WTC11 (cell line): ENCODE measurements around the gene ALDH1A2.

ENCODE experiments used
- ELF4 ChIP-seq: sonication (generic); formaldehyde crosslinking; IDR thresholded peaks from 2 replicates; pipeline ENCODE4 v1.8.1; 2022; ENCODE audit warnings: low read depth, mild to moderate bottlenecking, moderate library complexity, missing genetic modification reagents
- MAX ChIP-seq: sonication (generic); formaldehyde crosslinking; IDR thresholded peaks from 2 replicates; pipeline ENCODE4 v1.8.0; 2022; ENCODE audit warnings: mild to moderate bottlenecking, missing genetic modification reagents
- STAT6 ChIP-seq: sonication (generic); formaldehyde crosslinking; conservative IDR thresholded peaks from 2 replicates; pipeline ENCODE4 v1.8.1; 2023; ENCODE audit warnings: mild to moderate bottlenecking, low read depth, missing genetic modification reagents, moderate library complexity
- ZBTB43 ChIP-seq: sonication (generic); formaldehyde crosslinking; IDR thresholded peaks from 2 replicates; pipeline ENCODE4 v1.8.1; 2023; ENCODE audit warnings: mild to moderate bottlenecking, missing genetic modification reagents
- ZNF138 ChIP-seq: sonication (generic); formaldehyde crosslinking; conservative IDR thresholded peaks from 2 replicates; pipeline ENCODE4 v1.8.1; 2022; ENCODE audit warnings: mild to moderate bottlenecking, moderate library complexity, missing genetic modification reagents
- TF ChIP-seq, protein P1 (sequence below): sonication (generic); formaldehyde crosslinking; IDR thresholded peaks from 2 replicates; pipeline ENCODE4 v1.8.0; 2022; ENCODE audit warnings: missing genetic modification reagents
- TF ChIP-seq, protein P2 (sequence below): fragments of 200-600 bp; IDR thresholded peaks from 2 replicates; pipeline ENCODE4 v1.8.0; 2022; ENCODE audit warnings: antibody characterized with exemption
- TF ChIP-seq, protein P3 (sequence below): sonication (generic); formaldehyde crosslinking; IDR thresholded peaks from 2 replicates; pipeline ENCODE4 v1.8.1; 2022; ENCODE audit warnings: mild to moderate bottlenecking, moderate library complexity, missing genetic modification reagents

DNA sequence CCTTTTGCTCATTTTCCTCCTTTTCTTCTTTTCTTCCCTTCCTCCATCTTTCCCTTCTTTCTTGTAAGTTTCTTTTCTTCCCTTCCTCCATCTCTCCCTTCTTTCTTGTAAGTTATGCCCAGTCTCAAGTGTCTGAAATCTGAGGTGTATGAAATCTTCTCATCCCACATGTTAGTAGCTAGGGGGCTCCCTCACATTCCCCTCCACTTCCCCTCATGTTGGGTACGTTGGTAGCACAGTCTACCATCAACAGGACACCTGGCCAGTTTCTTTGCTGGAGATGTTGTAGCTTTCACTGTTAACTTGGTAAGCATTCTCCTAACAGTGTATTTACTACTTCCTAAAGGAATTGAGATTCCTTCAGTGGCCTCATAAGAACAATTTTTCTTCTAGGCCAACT, 133.9 kb downstream of the ALDH1A2 start:
- TF ChIP-seq, protein P1, sequence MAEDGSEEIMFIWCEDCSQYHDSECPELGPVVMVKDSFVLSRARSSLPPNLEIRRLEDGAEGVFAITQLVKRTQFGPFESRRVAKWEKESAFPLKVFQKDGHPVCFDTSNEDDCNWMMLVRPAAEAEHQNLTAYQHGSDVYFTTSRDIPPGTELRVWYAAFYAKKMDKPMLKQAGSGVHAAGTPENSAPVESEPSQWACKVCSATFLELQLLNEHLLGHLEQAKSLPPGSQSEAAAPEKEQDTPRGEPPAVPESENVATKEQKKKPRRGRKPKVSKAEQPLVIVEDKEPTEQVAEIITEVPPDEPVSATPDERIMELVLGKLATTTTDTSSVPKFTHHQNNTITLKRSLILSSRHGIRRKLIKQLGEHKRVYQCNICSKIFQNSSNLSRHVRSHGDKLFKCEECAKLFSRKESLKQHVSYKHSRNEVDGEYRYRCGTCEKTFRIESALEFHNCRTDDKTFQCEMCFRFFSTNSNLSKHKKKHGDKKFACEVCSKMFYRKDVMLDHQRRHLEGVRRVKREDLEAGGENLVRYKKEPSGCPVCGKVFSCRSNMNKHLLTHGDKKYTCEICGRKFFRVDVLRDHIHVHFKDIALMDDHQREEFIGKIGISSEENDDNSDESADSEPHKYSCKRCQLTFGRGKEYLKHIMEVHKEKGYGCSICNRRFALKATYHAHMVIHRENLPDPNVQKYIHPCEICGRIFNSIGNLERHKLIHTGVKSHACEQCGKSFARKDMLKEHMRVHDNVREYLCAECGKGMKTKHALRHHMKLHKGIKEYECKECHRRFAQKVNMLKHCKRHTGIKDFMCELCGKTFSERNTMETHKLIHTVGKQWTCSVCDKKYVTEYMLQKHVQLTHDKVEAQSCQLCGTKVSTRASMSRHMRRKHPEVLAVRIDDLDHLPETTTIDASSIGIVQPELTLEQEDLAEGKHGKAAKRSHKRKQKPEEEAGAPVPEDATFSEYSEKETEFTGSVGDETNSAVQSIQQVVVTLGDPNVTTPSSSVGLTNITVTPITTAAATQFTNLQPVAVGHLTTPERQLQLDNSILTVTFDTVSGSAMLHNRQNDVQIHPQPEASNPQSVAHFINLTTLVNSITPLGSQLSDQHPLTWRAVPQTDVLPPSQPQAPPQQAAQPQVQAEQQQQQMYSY, result no peak
- TF ChIP-seq, protein P2, sequence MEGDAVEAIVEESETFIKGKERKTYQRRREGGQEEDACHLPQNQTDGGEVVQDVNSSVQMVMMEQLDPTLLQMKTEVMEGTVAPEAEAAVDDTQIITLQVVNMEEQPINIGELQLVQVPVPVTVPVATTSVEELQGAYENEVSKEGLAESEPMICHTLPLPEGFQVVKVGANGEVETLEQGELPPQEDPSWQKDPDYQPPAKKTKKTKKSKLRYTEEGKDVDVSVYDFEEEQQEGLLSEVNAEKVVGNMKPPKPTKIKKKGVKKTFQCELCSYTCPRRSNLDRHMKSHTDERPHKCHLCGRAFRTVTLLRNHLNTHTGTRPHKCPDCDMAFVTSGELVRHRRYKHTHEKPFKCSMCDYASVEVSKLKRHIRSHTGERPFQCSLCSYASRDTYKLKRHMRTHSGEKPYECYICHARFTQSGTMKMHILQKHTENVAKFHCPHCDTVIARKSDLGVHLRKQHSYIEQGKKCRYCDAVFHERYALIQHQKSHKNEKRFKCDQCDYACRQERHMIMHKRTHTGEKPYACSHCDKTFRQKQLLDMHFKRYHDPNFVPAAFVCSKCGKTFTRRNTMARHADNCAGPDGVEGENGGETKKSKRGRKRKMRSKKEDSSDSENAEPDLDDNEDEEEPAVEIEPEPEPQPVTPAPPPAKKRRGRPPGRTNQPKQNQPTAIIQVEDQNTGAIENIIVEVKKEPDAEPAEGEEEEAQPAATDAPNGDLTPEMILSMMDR, result no peak
- no peak for TF ChIP-seq ZBTB43 (CRISPR knock-in tag)
- TF ChIP-seq MAX (CRISPR knock-in tag), result no peak
- TF ChIP-seq ELF4 (CRISPR knock-in tag), result no peak
- no peak for TF ChIP-seq STAT6 (CRISPR knock-in tag)
- no peak for TF ChIP-seq ZNF138 (CRISPR knock-in tag)
- TF ChIP-seq, protein P3, sequence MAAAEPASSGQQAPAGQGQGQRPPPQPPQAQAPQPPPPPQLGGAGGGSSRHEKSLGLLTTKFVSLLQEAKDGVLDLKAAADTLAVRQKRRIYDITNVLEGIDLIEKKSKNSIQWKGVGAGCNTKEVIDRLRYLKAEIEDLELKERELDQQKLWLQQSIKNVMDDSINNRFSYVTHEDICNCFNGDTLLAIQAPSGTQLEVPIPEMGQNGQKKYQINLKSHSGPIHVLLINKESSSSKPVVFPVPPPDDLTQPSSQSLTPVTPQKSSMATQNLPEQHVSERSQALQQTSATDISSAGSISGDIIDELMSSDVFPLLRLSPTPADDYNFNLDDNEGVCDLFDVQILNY (CRISPR knock-in tag), result no peak
